GM12878 (cell line): ENCODE results near the gene KCNK13. TPM values are rescaled to one million over a fixed set of nuclear protein-coding genes. Genes with fewer than 3 reads are reported as not detected.

Experiments used
- ATAC-seq: fragments of 200-7000 bp; cut with Tn5 transposase; 3 replicates; pipeline ENCODE4 v1.9.1; 2020; ENCODE audit warnings: mild to moderate bottlenecking, moderate library complexity
- BruUV-seq: library from RNA; stranded (reverse); fragments of 400-500 nt; replicated peaks from 2 replicates; lab custom pipeline; 2021; lab: Mats Ljungman, UMichigan
- CTCF ChIA-PET: fragments of 300-600 bp; sonication (Branson Sonifier 250); formaldehyde crosslinking; extraction: SDS; loops from one replicate; lab custom pipeline; 2021; ENCODE audit warnings: inconsistent platforms; lab: Yijun Ruan, JAX
- POLR2A ChIA-PET: fragments of 350-600 bp; formaldehyde crosslinking; extraction: SDS; loops from one replicate; lab custom pipeline; 2021; ENCODE audit warnings: inconsistent platforms; lab: Charles Lee
- RAD21 ChIA-PET: fragments of 300-600 bp; sonication (Branson Sonifier 250); formaldehyde crosslinking; loops from one replicate; lab custom pipeline; 2023; ENCODE audit warnings: antibody characterized with exemption; ENCODE audit not compliant: unreplicated experiment; lab: Charles Lee
- SMC1A ChIA-PET: fragments of 300-600 bp; sonication (Branson Sonifier 250); formaldehyde crosslinking; loops from one replicate; lab custom pipeline; 2023; ENCODE audit not compliant: unreplicated experiment, uncharacterized antibody; lab: Charles Lee
- DNase-seq: peaks from one replicate; pipeline ENCODE4 v3.0.0-alpha.2; 2011; ENCODE audit warnings: low read depth, low spot score
- FAIRE-seq: peaks from 3 replicates; lab custom pipeline; 2011; peaks lifted over from hg19 to GRCh38; lab: Jason Lieb, UNC
- H2AFZ ChIP-seq: 2 replicates; pipeline ENCODE4 v1.6.0; 2011; ENCODE audit warnings: low read depth, low read length, control low read depth; ENCODE audit not compliant: control insufficient read depth
- H3K27ac ChIP-seq: 2 replicates; pipeline ENCODE4 v1.5.1; 2011; ENCODE audit warnings: control low read depth; ENCODE audit not compliant: control insufficient read depth, insufficient read depth
- H3K27me3 ChIP-seq, 2 experiments: replicated peaks in 1 of 2; 2 replicates each; pipeline versions ENCODE4 v1.6.0 to v1.6.1; 2011; ENCODE audit warnings: low read length in 1 of 2; ENCODE audit not compliant: control insufficient read depth in 2 of 2, insufficient read depth in 2 of 2
- H3K36me3 ChIP-seq, 2 experiments: 2 replicates each; pipeline ENCODE4 v1.5.1; 2011; ENCODE audit warnings: low read length in 1 of 2; ENCODE audit not compliant: control insufficient read depth in 2 of 2, insufficient read depth in 2 of 2
- H3K4me1 ChIP-seq: 2 replicates; pipeline ENCODE4 v1.6.1; 2011; ENCODE audit warnings: mild to moderate bottlenecking, low read length, moderate library complexity, mixed read lengths; ENCODE audit not compliant: control insufficient read depth, insufficient read depth
- H3K4me2 ChIP-seq: 2 replicates; pipeline ENCODE4 v1.6.0; 2011; ENCODE audit warnings: control low read depth; ENCODE audit not compliant: control insufficient read depth, insufficient read depth
- H3K4me3 ChIP-seq: fragments of 200-600 bp; sonication (generic); 2 replicates; pipeline ENCODE4 v1.5.1; 2016
- H3K79me2 ChIP-seq: 2 replicates; pipeline ENCODE4 v1.6.0; 2011; ENCODE audit warnings: low read length; ENCODE audit not compliant: control insufficient read depth, insufficient read depth
- H3K9ac ChIP-seq: 2 replicates; pipeline ENCODE4 v1.8.0; 2011; ENCODE audit warnings: low read length, control low read depth, mixed read lengths; ENCODE audit not compliant: control insufficient read depth, insufficient read depth
- H3K9me3 ChIP-seq: replicated peaks from 3 replicates; pipeline ENCODE4 v1.5.1; 2011; ENCODE audit warnings: mild to moderate bottlenecking, low read length; ENCODE audit not compliant: control insufficient read depth, insufficient read depth
- H4K20me1 ChIP-seq: 2 replicates; pipeline ENCODE4 v1.6.0; 2011; ENCODE audit not compliant: control insufficient read depth, insufficient read depth
- EGR1 ChIP-seq, 2 experiments: IDR thresholded peaks; 1 replicate in 1 of 2; 2 replicates in 1 of 2; pipeline ENCODE4 v1.6.1; 2011 to 2012; ENCODE audit warnings: low read depth in 2 of 2, low read length in 2 of 2, borderline replicate concordance in 1 of 2, mild to moderate bottlenecking in 1 of 2, moderate library complexity in 1 of 2
- ETV6 ChIP-seq, 2 experiments: fragments of 450-650 bp in 1 of 2; IDR thresholded peaks in 1 of 2; conservative IDR thresholded peaks in 1 of 2; 2 replicates each; pipeline ENCODE4 v1.6.1; 2014; ENCODE audit warnings: antibody characterized with exemption in 1 of 2, borderline replicate concordance in 1 of 2, low read depth in 1 of 2, mild to moderate bottlenecking in 1 of 2, moderate library complexity in 1 of 2
- GATAD2B ChIP-seq: fragments of 450-650 bp; conservative IDR thresholded peaks from 2 replicates; pipeline ENCODE4 v1.6.1; 2017; ENCODE audit warnings: low read depth, mild to moderate bottlenecking, moderate library complexity
- HCFC1 ChIP-seq: fragments of 150-350 bp; IDR thresholded peaks from 2 replicates; pipeline ENCODE4 v1.6.1; 2014; ENCODE audit warnings: low read length
- MEF2A ChIP-seq: IDR thresholded peaks from 2 replicates; pipeline ENCODE4 v1.6.1; 2011; ENCODE audit warnings: low read depth, mild to moderate bottlenecking, low read length, moderate library complexity; ENCODE audit not compliant: insufficient read depth
- MTA3 ChIP-seq: IDR thresholded peaks from 2 replicates; pipeline ENCODE4 v1.6.1; 2012; ENCODE audit warnings: low read length, inconsistent platforms, borderline replicate concordance
- SKIL ChIP-seq: fragments of 450-650 bp; IDR thresholded peaks from 2 replicates; pipeline ENCODE4 v1.6.1; 2017; ENCODE audit warnings: mild to moderate bottlenecking, low read depth, inconsistent platforms; ENCODE audit not compliant: poor library complexity, severe bottlenecking
- SMAD5 ChIP-seq: IDR thresholded peaks from 2 replicates; pipeline ENCODE4 v1.6.1; 2016; ENCODE audit warnings: antibody characterized with exemption, low read depth
- SRF ChIP-seq, 2 experiments: IDR thresholded peaks; 2 replicates each; pipeline ENCODE4 v1.6.1; 2011; ENCODE audit warnings: low read depth in 2 of 2, low read length in 2 of 2, mild to moderate bottlenecking in 1 of 2, moderate library complexity in 1 of 2
- TARDBP ChIP-seq: IDR thresholded peaks from 2 replicates; pipeline ENCODE4 v1.6.1; 2016; ENCODE audit warnings: borderline replicate concordance
- ZBTB11 ChIP-seq: fragments of 450-650 bp; formaldehyde crosslinking; IDR thresholded peaks from 2 replicates; pipeline ENCODE4 v1.5.0; 2022; ENCODE audit warnings: mild to moderate bottlenecking, missing genetic modification characterization
- WGBS: methylation state at CpG from one replicate; pipeline ENCODE4 v1.1.6; 2016; ENCODE audit warnings: low lambda C conversion rate; ENCODE audit not compliant: insufficient replicate concordance, insufficient coverage; ENCODE audit errors: missing lambda C conversion rate; 5-methylcytosine and 5-hydroxymethylcytosine counted together
- in situ Hi-C: fragments of 300-500 bp; cut with MboI; formaldehyde crosslinking; loops from 9 replicates; pipeline ENCODE4 v1.14.3; 2018; ENCODE audit warnings: mixed read lengths
- intact Hi-C: fragments of 100-400 bp; cut with micrococcal nuclease; formaldehyde crosslinking; loops from one replicate; pipeline ENCODE4 v1.14.2; 2022; ENCODE audit not compliant: unreplicated experiment
- polyA plus RNA-seq, 11 experiments: library from polyadenylated mRNA; depleted of rRNA in 4 of 11; unstranded in 6 of 11; stranded (reverse) in 5 of 11; fragments of >200 nt; fragmentation: Nextera tagmentation in 4 of 11; fragmentation: Illumina TruSeq in 1 of 11; extraction: Ambion mirVana in 4 of 11; extraction: Trizol in 1 of 11; gene quantifications; 1 replicate in 1 of 11; 2 replicates in 10 of 11; pipeline versions ENCODE4 v1.2.1 to v1.2.3, GENCODE V29; 2011 to 2016; ENCODE audit warnings: inconsistent platforms in 2 of 11, missing spikeins in 2 of 11, low read depth in 1 of 11
- total RNA-seq, 4 experiments: library from RNA; depleted of rRNA in 3 of 4; stranded (reverse); fragments of >200 nt in 3 of 4; fragmentation: Illumina TruSeq in 1 of 4; extraction: Trizol in 1 of 4; gene quantifications; 2 replicates each; pipeline versions ENCODE4 v1.2.1 to v1.2.3, GENCODE V29; 2013 to 2021
- TF ChIP-seq, protein P1 (sequence below): IDR thresholded peaks from 2 replicates; pipeline ENCODE4 v1.6.1; 2011; ENCODE audit warnings: borderline replicate concordance, low read depth, mild to moderate bottlenecking, moderate library complexity, low read length; ENCODE audit not compliant: insufficient read depth, poor library complexity, severe bottlenecking
- TF ChIP-seq, protein P2 (sequence below): fragments of 450-650 bp; IDR thresholded peaks from 2 replicates; pipeline ENCODE4 v1.6.1; 2016; ENCODE audit warnings: mild to moderate bottlenecking, moderate library complexity, borderline replicate concordance

KCNK13 gene
- total and polyA plus RNA-seq, 10 of the 15 experiments (the other 5 are each of a cell fraction or from before 2014, with no cell fraction given): not detected

GRCh38 chr14:90139199-90139598 is 77.4 kb downstream of the KCNK13 start:
- ChIA-PET CTCF (no interaction called here), RAD21 (no interaction called here), POLR2A (no interaction called here), SMC1A (no interaction called here)
- no TSS peak for BruUV-seq
- no peaks in the 10 kb centered on the region for H3K27me3 ChIP-seq
- no peaks in the 10 kb centered on the region for H3K79me2 ChIP-seq
- no peak overlapping the region for H3K4me2 ChIP-seq
- no peak overlapping the region for H3K4me3 ChIP-seq
- intact Hi-C loops (no loop called here), in situ Hi-C loops (no loop called here)
- FAIRE-seq (no peak), DNase-seq (no peak), ATAC-seq (no peak)
- no peaks in the 10 kb centered on the region for H4K20me1 ChIP-seq
- no peak overlapping the region for H3K9ac ChIP-seq
- no peaks in the 10 kb centered on the region for H3K36me3 ChIP-seq
- no peaks in the 10 kb centered on the region for H3K4me1 ChIP-seq
- WGBS: 47% methylated on average over 6 of the region's 6 CpGs
- H2AFZ ChIP-seq: no peak overlapping the region
- H3K9me3 ChIP-seq: no peaks in the 10 kb centered on the region
- H3K27ac ChIP-seq: no peak overlapping the region
- TF ChIP-seq GATAD2B (no peak), MEF2A (no peak), SKIL (no peak), TARDBP (no peak), SMAD5 (no peak), ZBTB11 (CRISPR knock-in tag) (no peak), ETV6 (conservative IDR thresholded peaks at IDR 0.05 in 1 of 2, IDR thresholded peaks at IDR 0.05 in 1 of 2; ENCODE audit: borderline replicate concordance in 1 of 2, low read depth in 1 of 2) (no peak), SRF (IDR thresholded peaks at IDR 0.05; ENCODE audit: low read depth in 2 of 2, low read length in 2 of 2) (no peak), MTA3 (no peak), EGR1 (IDR thresholded peaks at IDR 0.05; ENCODE audit: borderline replicate concordance in 1 of 2, low read depth in 2 of 2, low read length in 2 of 2) (no peak), HCFC1 (no peak)
- TF ChIP-seq, protein P1, sequence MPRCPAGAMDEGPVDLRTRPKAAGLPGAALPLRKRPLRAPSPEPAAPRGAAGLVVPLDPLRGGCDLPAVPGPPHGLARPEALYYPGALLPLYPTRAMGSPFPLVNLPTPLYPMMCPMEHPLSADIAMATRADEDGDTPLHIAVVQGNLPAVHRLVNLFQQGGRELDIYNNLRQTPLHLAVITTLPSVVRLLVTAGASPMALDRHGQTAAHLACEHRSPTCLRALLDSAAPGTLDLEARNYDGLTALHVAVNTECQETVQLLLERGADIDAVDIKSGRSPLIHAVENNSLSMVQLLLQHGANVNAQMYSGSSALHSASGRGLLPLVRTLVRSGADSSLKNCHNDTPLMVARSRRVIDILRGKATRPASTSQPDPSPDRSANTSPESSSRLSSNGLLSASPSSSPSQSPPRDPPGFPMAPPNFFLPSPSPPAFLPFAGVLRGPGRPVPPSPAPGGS: no peak
- TF ChIP-seq, protein P2, sequence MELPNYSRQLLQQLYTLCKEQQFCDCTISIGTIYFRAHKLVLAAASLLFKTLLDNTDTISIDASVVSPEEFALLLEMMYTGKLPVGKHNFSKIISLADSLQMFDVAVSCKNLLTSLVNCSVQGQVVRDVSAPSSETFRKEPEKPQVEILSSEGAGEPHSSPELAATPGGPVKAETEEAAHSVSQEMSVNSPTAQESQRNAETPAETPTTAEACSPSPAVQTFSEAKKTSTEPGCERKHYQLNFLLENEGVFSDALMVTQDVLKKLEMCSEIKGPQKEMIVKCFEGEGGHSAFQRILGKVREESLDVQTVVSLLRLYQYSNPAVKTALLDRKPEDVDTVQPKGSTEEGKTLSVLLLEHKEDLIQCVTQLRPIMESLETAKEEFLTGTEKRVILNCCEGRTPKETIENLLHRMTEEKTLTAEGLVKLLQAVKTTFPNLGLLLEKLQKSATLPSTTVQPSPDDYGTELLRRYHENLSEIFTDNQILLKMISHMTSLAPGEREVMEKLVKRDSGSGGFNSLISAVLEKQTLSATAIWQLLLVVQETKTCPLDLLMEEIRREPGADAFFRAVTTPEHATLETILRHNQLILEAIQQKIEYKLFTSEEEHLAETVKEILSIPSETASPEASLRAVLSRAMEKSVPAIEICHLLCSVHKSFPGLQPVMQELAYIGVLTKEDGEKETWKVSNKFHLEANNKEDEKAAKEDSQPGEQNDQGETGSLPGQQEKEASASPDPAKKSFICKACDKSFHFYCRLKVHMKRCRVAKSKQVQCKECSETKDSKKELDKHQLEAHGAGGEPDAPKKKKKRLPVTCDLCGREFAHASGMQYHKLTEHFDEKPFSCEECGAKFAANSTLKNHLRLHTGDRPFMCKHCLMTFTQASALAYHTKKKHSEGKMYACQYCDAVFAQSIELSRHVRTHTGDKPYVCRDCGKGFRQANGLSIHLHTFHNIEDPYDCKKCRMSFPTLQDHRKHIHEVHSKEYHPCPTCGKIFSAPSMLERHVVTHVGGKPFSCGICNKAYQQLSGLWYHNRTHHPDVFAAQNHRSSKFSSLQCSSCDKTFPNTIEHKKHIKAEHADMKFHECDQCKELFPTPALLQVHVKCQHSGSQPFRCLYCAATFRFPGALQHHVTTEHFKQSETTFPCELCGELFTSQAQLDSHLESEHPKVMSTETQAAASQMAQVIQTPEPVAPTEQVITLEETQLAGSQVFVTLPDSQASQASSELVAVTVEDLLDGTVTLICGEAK: no peak
